ENCODE data around the gene AGTPBP1. TPM values are rescaled to one million over a fixed set of nuclear protein-coding genes. Genes with fewer than 3 reads are reported as not detected.
"Not testable (repeated sequence)": the region's sequence is repeated elsewhere in the genome, so short reads cannot be mapped to it uniquely, and the experiment has no call there.

Gene AGTPBP1
- total and polyA plus RNA-seq, 2 of the 8 experiments (the other 6 are each of a cell fraction or from before 2014, with no cell fraction given): 13.4 to 65.2 TPM

DNA sequence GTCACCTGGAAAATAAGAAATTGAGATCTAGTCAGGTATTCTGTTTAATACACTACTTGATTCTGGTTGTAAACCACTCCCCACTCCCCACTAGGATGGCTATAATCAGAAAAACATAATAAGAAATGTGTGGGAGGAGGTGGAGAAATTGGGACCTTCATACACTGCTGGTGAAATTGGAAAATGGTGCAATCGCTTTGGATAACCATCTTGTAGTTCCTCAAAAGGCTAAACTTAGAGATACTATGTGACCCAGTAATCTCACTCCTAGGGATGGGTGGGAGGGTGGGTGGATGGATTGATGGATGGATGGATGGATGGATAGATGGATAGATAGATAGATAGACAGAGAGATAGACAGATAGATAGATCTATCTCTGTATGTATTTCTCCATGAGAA lies 14.5 kb upstream of the AGTPBP1 start:
- H3K9me3 ChIP-seq (ENCODE audit: insufficient read depth in 2 of 2, low read depth in 1 of 2, low read length in 1 of 2); DNase-seq (ENCODE audit: low read depth in 1 of 2, low spot score in 2 of 2); H3K79me2 ChIP-seq (ENCODE audit: control insufficient read depth in 1 of 2, insufficient read depth in 2 of 2, low read length in 2 of 2); H3K4ac ChIP-seq (replicated peaks; ENCODE audit: insufficient read length, low read depth, low read length); H4K8ac ChIP-seq (ENCODE audit: extremely low read depth, insufficient read depth, low read length); POLR2A ChIA-PET (ENCODE audit: partially characterized antibody); H2BK12ac ChIP-seq (ENCODE audit: low read depth, low read length); H2BK20ac ChIP-seq (ENCODE audit: low read length); H3K79me1 ChIP-seq (ENCODE audit: low read depth, low read length); H4K20me1 ChIP-seq (replicated peaks in 1 of 2; ENCODE audit: control insufficient read depth in 1 of 2, insufficient read depth in 2 of 2, low read length in 2 of 2); H2AFZ ChIP-seq (ENCODE audit: low read length); H3K27me3 ChIP-seq (replicated peaks in 1 of 4; ENCODE audit: control insufficient read depth in 3 of 4, extremely low read depth in 1 of 4, insufficient read depth in 3 of 4, low read length in 3 of 4); H3K36me3 ChIP-seq (ENCODE audit: control insufficient read depth in 2 of 4, insufficient read depth in 4 of 4, low read length in 3 of 4); H3K23me2 ChIP-seq (ENCODE audit: low read depth, low read length); H2AK5ac ChIP-seq (ENCODE audit: low read depth, low read length); H3K4me3 ChIP-seq (ENCODE audit: extremely low read depth in 1 of 4, insufficient read depth in 2 of 4, low read depth in 3 of 4, low read length in 4 of 4); H4K5ac ChIP-seq (ENCODE audit: insufficient read length, low read depth, low read length); H3K23ac ChIP-seq (ENCODE audit: insufficient read length); H3K14ac ChIP-seq (ENCODE audit: insufficient read length); H3K18ac ChIP-seq (ENCODE audit: extremely low read depth, low read length); H3K4me2 ChIP-seq (ENCODE audit: insufficient read depth in 1 of 2, low read depth in 2 of 2, low read length in 2 of 2); FAIRE-seq; H2BK120ac ChIP-seq (replicated peaks; ENCODE audit: low read depth, low read length); H4K91ac ChIP-seq (replicated peaks; ENCODE audit: insufficient read length, low read length); H2BK5ac ChIP-seq (ENCODE audit: low read depth, low read length); H3K9ac ChIP-seq (replicated peaks in 1 of 4; ENCODE audit: extremely low read depth in 1 of 4, low read depth in 3 of 4, low read length in 3 of 4); H3K56ac ChIP-seq (replicated peaks; ENCODE audit: insufficient read length, low read depth, low read length); H2BK15ac ChIP-seq (ENCODE audit: low read length); CTCF ChIA-PET (ENCODE audit: partially characterized antibody); H3K27ac ChIP-seq (ENCODE audit: low read depth, low read length); H3K4me1 ChIP-seq (replicated peaks in 1 of 4; ENCODE audit: control insufficient read depth in 3 of 4, insufficient read depth in 4 of 4, low read length in 3 of 4): not testable (repeated sequence)
- 80% methylated on average over 1 of the region's 1 CpG; no CpG with 5 or more reads in 1 of the 2 experiments for WGBS, 2 experiments (ENCODE audit: extremely low coverage in 1 of 2, insufficient coverage in 1 of 2, insufficient read length in 1 of 2, insufficient replicate concordance in 2 of 2, low coverage in 1 of 2, low lambda C conversion rate in 2 of 2, missing lambda C conversion rate in 1 of 2)

All from H1 (cell line).